HL-60 (cell line): ENCODE results near the gene TBC1D9.

Experiments
- DNase-seq, 2 experiments: peaks; one replicate each; pipeline ENCODE4 v3.0.0-alpha.2; 2010 to 2020; ENCODE audit warnings: low read depth in 1 of 2, low spot score in 1 of 2
- H3K27ac ChIP-seq: fragments of 250-450 bp; sonication (Bioruptor Pico); replicated peaks from 2 replicates; pipeline ENCODE4 v1.5.1; 2020; ENCODE audit warnings: mild to moderate bottlenecking, moderate library complexity
- H3K27me3 ChIP-seq: fragments of 250-450 bp; sonication (Bioruptor Pico); 2 replicates; pipeline ENCODE4 v1.5.1; 2021; ENCODE audit warnings: mild to moderate bottlenecking, moderate library complexity; ENCODE audit not compliant: insufficient read depth, poor library complexity, severe bottlenecking
- H3K4me3 ChIP-seq: replicated peaks from 2 replicates; pipeline ENCODE4 v1.5.1; 2011; ENCODE audit warnings: mild to moderate bottlenecking, control low read depth, low read length; ENCODE audit not compliant: insufficient read depth
- GABPA ChIP-seq: IDR thresholded peaks from 2 replicates; pipeline ENCODE4 v1.6.1; 2012; ENCODE audit warnings: low read depth
- POLR2AphosphoS5 ChIP-seq: IDR thresholded peaks from 2 replicates; pipeline ENCODE4 v1.6.1; 2012; ENCODE audit warnings: low read depth
- SPI1 ChIP-seq: IDR thresholded peaks from 2 replicates; pipeline ENCODE4 v1.6.1; 2012; ENCODE audit warnings: low read depth, mild to moderate bottlenecking, borderline replicate concordance
- TF ChIP-seq, protein P1 (sequence below): IDR thresholded peaks from one replicate; pipeline ENCODE4 v1.5.1; 2011; ENCODE audit warnings: low read length, control low read depth, inconsistent platforms; ENCODE audit not compliant: insufficient read depth
- TF ChIP-seq, protein P2 (sequence below): IDR thresholded peaks from 2 replicates; pipeline ENCODE4 v1.6.1; 2012; ENCODE audit warnings: low read depth; ENCODE audit not compliant: insufficient replicate concordance

Gene TBC1D9

DNA sequence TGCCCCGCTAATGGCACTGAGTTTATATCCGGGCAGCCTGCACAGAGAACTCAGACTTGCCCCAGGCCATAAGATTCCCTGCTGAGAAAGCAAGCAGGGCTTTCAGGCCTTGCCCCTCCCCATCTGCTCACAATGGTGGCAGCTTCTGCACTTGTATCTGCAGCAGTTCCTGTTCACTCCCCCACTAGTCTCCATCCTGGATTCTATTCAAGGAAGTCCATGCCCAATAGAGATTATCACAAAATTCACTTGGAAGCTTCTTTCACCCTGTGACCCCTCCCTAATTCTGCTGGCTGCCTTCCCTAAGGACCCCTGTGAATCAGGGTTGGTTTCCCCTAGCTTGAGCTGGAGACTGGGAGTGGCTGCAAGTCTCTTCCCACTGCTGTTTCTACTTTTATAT is 152.9 kb downstream of the TBC1D9 start:
- Histone ChIP-seq H3K27ac (no peak overlapping the region), H3K4me3 (no peak overlapping the region), H3K27me3 (peaks cover 2% of the 10 kb centered on the region)
- TF ChIP-seq GABPA (no peak), POLR2AphosphoS5 (no peak), SPI1 (no peak)
- TF ChIP-seq, protein P1, sequence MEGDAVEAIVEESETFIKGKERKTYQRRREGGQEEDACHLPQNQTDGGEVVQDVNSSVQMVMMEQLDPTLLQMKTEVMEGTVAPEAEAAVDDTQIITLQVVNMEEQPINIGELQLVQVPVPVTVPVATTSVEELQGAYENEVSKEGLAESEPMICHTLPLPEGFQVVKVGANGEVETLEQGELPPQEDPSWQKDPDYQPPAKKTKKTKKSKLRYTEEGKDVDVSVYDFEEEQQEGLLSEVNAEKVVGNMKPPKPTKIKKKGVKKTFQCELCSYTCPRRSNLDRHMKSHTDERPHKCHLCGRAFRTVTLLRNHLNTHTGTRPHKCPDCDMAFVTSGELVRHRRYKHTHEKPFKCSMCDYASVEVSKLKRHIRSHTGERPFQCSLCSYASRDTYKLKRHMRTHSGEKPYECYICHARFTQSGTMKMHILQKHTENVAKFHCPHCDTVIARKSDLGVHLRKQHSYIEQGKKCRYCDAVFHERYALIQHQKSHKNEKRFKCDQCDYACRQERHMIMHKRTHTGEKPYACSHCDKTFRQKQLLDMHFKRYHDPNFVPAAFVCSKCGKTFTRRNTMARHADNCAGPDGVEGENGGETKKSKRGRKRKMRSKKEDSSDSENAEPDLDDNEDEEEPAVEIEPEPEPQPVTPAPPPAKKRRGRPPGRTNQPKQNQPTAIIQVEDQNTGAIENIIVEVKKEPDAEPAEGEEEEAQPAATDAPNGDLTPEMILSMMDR: no peak
- TF ChIP-seq, protein P2, sequence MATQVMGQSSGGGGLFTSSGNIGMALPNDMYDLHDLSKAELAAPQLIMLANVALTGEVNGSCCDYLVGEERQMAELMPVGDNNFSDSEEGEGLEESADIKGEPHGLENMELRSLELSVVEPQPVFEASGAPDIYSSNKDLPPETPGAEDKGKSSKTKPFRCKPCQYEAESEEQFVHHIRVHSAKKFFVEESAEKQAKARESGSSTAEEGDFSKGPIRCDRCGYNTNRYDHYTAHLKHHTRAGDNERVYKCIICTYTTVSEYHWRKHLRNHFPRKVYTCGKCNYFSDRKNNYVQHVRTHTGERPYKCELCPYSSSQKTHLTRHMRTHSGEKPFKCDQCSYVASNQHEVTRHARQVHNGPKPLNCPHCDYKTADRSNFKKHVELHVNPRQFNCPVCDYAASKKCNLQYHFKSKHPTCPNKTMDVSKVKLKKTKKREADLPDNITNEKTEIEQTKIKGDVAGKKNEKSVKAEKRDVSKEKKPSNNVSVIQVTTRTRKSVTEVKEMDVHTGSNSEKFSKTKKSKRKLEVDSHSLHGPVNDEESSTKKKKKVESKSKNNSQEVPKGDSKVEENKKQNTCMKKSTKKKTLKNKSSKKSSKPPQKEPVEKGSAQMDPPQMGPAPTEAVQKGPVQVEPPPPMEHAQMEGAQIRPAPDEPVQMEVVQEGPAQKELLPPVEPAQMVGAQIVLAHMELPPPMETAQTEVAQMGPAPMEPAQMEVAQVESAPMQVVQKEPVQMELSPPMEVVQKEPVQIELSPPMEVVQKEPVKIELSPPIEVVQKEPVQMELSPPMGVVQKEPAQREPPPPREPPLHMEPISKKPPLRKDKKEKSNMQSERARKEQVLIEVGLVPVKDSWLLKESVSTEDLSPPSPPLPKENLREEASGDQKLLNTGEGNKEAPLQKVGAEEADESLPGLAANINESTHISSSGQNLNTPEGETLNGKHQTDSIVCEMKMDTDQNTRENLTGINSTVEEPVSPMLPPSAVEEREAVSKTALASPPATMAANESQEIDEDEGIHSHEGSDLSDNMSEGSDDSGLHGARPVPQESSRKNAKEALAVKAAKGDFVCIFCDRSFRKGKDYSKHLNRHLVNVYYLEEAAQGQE: no peak
- no peak for DNase-seq

DNA sequence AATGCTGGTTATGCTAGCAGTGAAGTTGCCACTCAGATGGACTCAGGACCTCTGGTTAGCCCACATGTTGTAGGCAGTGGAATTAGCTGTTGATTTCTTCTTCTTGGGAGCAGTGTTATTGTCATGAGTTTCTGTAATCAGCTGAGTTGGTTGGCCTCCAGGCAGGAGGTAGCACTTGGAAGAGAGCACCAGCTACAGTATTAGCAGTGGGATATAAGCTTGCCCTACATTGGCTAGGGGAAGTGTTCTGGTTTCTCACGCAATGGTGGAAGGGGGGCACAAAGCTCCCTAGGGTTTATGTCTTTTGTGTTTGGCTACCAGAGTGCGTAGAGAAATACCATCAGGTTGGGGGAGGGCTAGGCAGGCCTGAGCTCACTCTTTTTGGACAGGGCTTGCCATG is 153.5 kb downstream of the TBC1D9 start:
- TF ChIP-seq GABPA (no peak), POLR2AphosphoS5 (no peak), SPI1 (no peak)
- TF ChIP-seq, protein P2: no peak
- TF ChIP-seq, protein P1: no peak
- no peak overlapping the region for H3K4me3 ChIP-seq
- no peak for DNase-seq
- H3K27me3 ChIP-seq: peaks cover 2% of the 10 kb centered on the region
- H3K27ac ChIP-seq: no peak overlapping the region

DNA sequence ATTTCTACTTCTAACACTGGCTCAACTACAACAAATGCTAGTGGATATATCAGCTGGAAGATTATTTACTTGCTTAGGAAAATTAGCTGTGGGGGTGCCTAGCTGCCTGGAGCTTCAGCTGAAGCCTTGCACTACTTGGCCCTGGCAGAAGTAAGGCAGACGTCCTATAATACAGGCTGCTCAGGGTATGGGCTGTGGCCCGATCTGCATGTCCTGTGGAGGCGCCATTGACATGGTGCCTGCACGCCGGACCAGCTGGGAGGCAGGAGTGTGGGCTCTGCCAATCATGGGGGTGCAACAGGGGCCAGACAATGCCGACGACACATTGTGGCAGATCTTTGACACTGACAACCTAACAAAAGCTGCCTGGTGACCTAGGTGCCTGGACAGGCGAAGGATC is 155.8 kb downstream of the TBC1D9 start:
- DNase-seq: no peak
- Histone ChIP-seq H3K27me3 (peaks cover 2% of the 10 kb centered on the region), H3K4me3 (no peak overlapping the region), H3K27ac (no peak overlapping the region)
- TF ChIP-seq SPI1 (no peak), POLR2AphosphoS5 (no peak), GABPA (no peak)
- TF ChIP-seq, protein P2: no peak
- TF ChIP-seq, protein P1: no peak
